Measurements from ENCODE around the gene LOXHD1.

DNA sequence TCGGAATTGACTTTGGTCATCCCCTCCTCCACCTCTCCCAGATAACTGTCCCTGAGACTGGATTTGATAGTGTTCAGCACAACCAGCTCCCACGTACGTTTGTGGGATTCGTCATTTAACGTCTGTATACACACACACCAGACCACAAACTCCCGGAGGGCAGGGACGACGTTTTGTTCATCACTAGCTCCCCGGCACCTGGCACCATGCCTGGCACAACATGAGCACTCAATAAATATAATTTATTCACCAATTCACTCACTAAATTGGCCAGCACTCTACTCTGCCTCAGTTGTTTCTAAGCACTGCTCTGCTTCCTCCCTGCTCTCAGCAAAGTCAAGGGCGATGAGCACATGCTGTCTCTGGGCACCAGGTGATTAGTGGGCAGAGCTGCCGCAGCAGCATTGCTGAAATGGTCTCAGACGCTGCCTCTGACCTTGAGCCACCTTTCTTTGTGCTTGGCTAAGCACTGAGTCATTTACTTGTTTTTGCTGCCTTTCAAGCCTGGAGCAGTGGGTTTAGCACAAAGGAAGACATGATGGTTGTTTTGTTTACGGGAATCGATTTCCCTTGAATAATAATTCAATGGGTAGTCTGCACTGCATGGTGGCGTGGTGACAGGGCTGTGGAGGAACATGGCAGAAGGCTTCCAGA is 19.3 kb upstream of the LOXHD1 start:
- TF ChIP-seq, protein P1, sequence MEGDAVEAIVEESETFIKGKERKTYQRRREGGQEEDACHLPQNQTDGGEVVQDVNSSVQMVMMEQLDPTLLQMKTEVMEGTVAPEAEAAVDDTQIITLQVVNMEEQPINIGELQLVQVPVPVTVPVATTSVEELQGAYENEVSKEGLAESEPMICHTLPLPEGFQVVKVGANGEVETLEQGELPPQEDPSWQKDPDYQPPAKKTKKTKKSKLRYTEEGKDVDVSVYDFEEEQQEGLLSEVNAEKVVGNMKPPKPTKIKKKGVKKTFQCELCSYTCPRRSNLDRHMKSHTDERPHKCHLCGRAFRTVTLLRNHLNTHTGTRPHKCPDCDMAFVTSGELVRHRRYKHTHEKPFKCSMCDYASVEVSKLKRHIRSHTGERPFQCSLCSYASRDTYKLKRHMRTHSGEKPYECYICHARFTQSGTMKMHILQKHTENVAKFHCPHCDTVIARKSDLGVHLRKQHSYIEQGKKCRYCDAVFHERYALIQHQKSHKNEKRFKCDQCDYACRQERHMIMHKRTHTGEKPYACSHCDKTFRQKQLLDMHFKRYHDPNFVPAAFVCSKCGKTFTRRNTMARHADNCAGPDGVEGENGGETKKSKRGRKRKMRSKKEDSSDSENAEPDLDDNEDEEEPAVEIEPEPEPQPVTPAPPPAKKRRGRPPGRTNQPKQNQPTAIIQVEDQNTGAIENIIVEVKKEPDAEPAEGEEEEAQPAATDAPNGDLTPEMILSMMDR (IDR thresholded peaks at IDR 0.05) = no peak
- no peak for TF ChIP-seq EZH2 (IDR thresholded peaks at IDR 0.05; ENCODE audit: borderline replicate concordance, insufficient read depth, low read depth, low read length, poor library complexity, severe bottlenecking)

Data from B cell (primary cell).